ENCODE results near the gene L3MBTL3.

The L3MBTL3 gene

GRCh38 chr6:130188207-130188899 lies 170.0 kb downstream of the L3MBTL3 start:
- DNase-seq, result no peak

DNA sequence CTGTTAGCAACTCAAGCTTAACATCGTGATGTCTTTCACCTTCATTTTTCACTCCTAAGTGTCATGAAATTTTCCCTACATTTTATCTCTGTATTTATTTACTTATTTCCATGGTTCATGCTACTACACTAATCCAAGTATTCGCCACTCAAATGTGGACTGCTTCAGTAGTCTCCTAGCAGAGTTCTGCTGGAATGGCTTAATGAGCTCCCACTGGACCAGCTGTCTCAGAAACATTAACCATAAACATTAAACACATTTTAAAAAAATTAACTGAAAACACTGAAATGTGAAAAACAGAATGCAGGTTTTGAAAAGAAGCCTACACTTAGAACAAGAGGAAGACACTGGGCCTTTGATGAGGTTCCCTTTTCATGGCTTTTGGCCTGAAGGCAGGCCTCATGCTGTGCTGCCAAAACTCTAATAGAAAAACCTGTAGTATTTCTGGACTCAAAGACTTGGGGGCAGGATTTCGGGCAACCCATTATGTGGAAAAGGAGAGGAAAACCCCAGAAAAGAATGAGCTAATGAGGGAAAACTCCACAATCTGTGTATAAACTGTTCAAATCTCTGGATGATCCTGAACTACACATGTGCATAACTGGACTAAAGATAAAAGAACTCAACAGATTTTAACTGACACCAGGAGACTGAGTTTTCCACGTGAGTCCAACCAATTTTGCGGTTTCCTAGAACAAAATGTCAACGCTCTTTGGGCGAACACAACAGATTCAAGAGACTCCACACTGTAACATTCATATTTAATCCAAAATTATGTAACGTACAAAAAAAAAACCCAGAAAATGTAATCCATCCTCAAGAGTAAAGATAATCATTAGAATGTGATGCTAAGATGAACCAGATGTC lies 171.4 kb downstream of the L3MBTL3 start:
- no peak for DNase-seq

Measured in NCI-H1436 treated with DMSO at 0.1 percent for 48 hours (cell line).